Lung (tissue), 12 donors: ENCODE measurements around the gene FRZB. TPM values are rescaled to one million over a fixed set of nuclear protein-coding genes. Genes with fewer than 3 reads are reported as not detected.

Experiments
- ATAC-seq: fragments of 200-7000 bp; cut with Tn5 transposase; one replicate; pipeline ENCODE4 v1.9.1; 2020; ENCODE audit warnings: moderate number of reproducible peaks; ENCODE audit not compliant: insufficient read depth, low FRiP score
- DNase-seq, 3 donors: peaks; one replicate each; pipeline ENCODE4 v3.0.0-alpha.2; 2013 to 2017
- H3K27ac ChIP-seq, 2 donors: one replicate each; pipeline ENCODE4 v1.5.1; 2013; ENCODE audit warnings: mild to moderate bottlenecking in 2 of 2, moderate library complexity in 2 of 2, control low read depth in 1 of 2, inconsistent platforms in 1 of 2, low read depth in 1 of 2, low read length in 1 of 2
- H3K27me3 ChIP-seq, 3 donors: one replicate each; pipeline ENCODE4 v1.5.1; 2013; ENCODE audit warnings: low read length in 2 of 3; ENCODE audit not compliant: control insufficient read depth in 3 of 3, insufficient read depth in 3 of 3
- H3K36me3 ChIP-seq, 4 donors: one replicate each; pipeline ENCODE4 v1.5.1; 2013; ENCODE audit warnings: low read length in 4 of 4, mild to moderate bottlenecking in 1 of 4, moderate library complexity in 1 of 4; ENCODE audit not compliant: control insufficient read depth in 4 of 4, insufficient read depth in 4 of 4
- H3K4me1 ChIP-seq, 5 donors: one replicate each; pipeline ENCODE4 v1.5.1; 2013; ENCODE audit warnings: low read length in 5 of 5, mild to moderate bottlenecking in 2 of 5, moderate library complexity in 1 of 5; ENCODE audit not compliant: control insufficient read depth in 5 of 5, insufficient read depth in 5 of 5
- H3K4me3 ChIP-seq: one replicate; pipeline ENCODE4 v1.5.1; 2013; ENCODE audit warnings: mild to moderate bottlenecking, control low read depth, moderate library complexity
- H3K9ac ChIP-seq, 2 donors: one replicate each; pipeline ENCODE4 v1.5.1; 2013; ENCODE audit warnings: low read length in 2 of 2, control low read depth in 1 of 2; ENCODE audit not compliant: insufficient read depth in 1 of 2
- H3K9me3 ChIP-seq, 4 donors: one replicate each; pipeline ENCODE4 v1.5.1; 2013; ENCODE audit warnings: low read length in 3 of 4, mild to moderate bottlenecking in 1 of 4, moderate library complexity in 1 of 4; ENCODE audit not compliant: control insufficient read depth in 4 of 4, insufficient read depth in 3 of 4
- WGBS, 2 donors: extraction: QIAGEN DNeasy Blood & Tissue Kit; methylation state at CpG; one replicate each; pipeline ENCODE4 v1.1.7; 2013; 5-methylcytosine and 5-hydroxymethylcytosine counted together
- polyA plus RNA-seq, 2 donors: library from polyadenylated mRNA; stranded (reverse); fragments of 200-250 nt; gene quantifications; one replicate each; pipeline ENCODE4 v1.2.1, GENCODE V29; 2013
- total RNA-seq, 2 donors: library from RNA; depleted of rRNA in 1 of 2; stranded (reverse); fragments of >200 nt in 1 of 2; gene quantifications; one replicate each; pipeline ENCODE4 v1.2.1, GENCODE V29; 2014 to 2021
- TF ChIP-seq, protein P1 (sequence below): IDR thresholded peaks from 2 replicates; pipeline ENCODE4 v1.5.1; 2012; ENCODE audit warnings: mild to moderate bottlenecking; ENCODE audit errors: control extremely low read depth, extremely low read depth
- donor health status: control.
- donor health status: control.
- donor health status: Bipolar disorder and iron deficiency.
- donor health status: healthy.
- donor health status: DM: yes; HTN: yes; CAD: no.

FRZB gene
- total and polyA plus RNA-seq, 4 donors: 0.19 to 7.4 (median 1.6) TPM

DNA sequence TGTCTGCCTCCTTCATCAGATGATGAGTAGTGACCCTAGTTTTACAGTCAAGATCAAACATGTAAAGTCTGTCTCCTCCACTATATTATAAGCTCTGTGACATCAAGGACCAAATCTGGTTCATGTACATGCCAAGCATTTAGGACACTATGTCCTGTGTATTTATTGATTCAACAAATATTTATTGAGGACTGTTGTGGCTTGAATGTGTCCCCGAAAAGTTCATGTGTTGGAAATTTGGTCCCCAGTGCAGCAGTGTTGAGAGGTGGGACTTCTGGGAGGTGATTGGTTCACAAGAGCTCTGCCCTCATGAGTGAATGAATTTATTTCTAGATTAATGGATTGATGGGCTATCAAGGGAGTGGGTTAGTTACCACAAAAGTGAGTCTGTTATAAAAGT is 46.6 kb upstream of the FRZB start:
- H3K27ac ChIP-seq: no peak overlapping the region
- H3K9ac ChIP-seq: no peak overlapping the region
- WGBS, 2 donors: 93 to 95% methylated on average over 1 of the region's 1 CpG
- H3K27me3 ChIP-seq: no peaks in the 10 kb centered on the region
- H3K36me3 ChIP-seq: peaks cover 3 to 22% (median 11%) of the 10 kb centered on the region in 4 donors
- TF ChIP-seq, protein P1, sequence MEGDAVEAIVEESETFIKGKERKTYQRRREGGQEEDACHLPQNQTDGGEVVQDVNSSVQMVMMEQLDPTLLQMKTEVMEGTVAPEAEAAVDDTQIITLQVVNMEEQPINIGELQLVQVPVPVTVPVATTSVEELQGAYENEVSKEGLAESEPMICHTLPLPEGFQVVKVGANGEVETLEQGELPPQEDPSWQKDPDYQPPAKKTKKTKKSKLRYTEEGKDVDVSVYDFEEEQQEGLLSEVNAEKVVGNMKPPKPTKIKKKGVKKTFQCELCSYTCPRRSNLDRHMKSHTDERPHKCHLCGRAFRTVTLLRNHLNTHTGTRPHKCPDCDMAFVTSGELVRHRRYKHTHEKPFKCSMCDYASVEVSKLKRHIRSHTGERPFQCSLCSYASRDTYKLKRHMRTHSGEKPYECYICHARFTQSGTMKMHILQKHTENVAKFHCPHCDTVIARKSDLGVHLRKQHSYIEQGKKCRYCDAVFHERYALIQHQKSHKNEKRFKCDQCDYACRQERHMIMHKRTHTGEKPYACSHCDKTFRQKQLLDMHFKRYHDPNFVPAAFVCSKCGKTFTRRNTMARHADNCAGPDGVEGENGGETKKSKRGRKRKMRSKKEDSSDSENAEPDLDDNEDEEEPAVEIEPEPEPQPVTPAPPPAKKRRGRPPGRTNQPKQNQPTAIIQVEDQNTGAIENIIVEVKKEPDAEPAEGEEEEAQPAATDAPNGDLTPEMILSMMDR: no peak
- ATAC-seq (no peak), DNase-seq (no peak)
- no peaks in the 10 kb centered on the region for H3K9me3 ChIP-seq
- no peak overlapping the region for H3K4me3 ChIP-seq
- H3K4me1 ChIP-seq: no peaks in the 10 kb centered on the region

DNA sequence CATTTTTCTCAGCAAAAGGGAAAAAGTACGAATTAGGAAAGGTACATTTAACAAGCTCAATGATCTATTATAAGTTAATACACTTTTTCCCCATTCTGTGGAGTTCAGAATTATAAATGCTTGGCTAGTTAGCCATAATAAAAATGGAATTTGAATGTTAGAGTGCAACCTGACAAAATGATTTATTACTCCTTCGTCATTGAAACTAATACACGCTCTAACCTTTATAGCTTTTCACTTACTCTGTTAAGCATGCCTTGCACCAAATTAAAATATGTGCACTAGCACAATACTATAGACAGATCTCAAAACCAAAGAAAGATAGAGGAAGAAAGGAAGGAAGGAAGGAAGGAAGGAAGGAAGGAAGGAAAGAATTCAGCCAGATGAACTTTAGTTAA is 46.1 kb upstream of the FRZB start:
- Histone ChIP-seq H3K27ac (no peak overlapping the region), H3K9ac (no peak overlapping the region), H3K27me3 (no peaks in the 10 kb centered on the region), H3K36me3 (peaks cover 3 to 22% (median 11%) of the 10 kb centered on the region in 4 donors), H3K4me3 (no peak overlapping the region), H3K4me1 (no peaks in the 10 kb centered on the region), H3K9me3 (no peaks in the 10 kb centered on the region)
- TF ChIP-seq, protein P1: no peak
- WGBS, 2 donors: 86 to 91% methylated on average over 3 of the region's 3 CpGs
- DNase-seq: no peak
- no peak for ATAC-seq

DNA sequence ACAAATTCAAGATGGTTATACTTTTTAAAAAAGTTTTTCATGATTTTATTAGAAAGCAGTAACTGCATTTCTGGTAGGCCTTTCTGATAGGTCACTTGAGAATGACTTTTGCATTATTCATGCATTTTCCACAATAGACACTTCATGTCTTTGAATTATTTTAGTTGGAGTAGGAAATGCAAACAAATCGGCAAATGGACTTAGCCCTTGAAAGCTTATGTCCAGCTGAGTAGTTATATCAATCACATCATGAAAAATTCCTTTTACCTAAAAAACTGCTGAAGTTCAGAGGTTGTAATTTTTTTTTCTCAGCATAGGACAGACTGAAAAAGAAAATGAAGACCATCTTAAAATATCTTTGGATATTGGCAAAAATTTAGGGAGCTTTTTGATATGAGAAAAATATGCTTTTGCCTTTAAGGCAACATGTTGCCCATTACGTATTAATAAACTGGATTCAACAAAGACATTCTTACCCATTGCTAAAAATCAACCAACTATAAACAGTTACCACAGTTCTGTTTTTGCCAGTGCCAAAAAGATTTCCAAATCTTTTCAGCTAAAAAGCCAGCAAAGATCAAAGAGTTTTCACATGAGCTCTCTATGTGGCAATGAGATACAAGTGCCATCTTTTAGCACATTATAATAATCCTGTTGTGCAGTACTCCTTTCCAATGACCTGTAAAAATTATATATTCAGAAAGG is 45.5 kb upstream of the FRZB start:
- H3K4me3 ChIP-seq: no peak overlapping the region
- H3K27ac ChIP-seq: no peak overlapping the region
- H3K9ac ChIP-seq: no peak overlapping the region
- TF ChIP-seq, protein P1: no peak
- DNase-seq: no peak
- peaks cover 3 to 22% (median 12%) of the 10 kb centered on the region in 4 donors for H3K36me3 ChIP-seq
- no peaks in the 10 kb centered on the region for H3K4me1 ChIP-seq
- 78 to 88% methylated on average over 2 of the region's 2 CpGs for WGBS, 2 donors
- H3K27me3 ChIP-seq: no peaks in the 10 kb centered on the region
- no peak for ATAC-seq
- no peaks in the 10 kb centered on the region for H3K9me3 ChIP-seq

DNA sequence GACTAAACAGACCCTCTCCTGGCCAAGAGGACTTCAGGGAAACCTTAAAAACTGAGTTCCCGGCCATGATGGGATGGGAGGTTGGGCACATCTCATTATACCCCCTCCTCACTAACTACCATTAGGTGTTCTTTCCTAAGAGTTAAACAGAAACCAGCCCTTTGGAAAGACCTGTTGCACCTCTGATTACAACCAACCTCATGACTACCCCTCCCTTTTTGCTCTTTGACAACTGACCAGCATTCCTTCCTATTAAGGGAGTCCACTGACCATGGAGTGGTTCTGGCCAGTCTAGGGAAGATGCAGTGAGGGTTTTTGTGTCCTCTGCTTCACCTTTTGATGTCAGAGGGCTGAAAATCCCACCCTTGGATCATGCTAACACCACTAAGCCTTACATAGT is 44.5 kb upstream of the FRZB start:
- H3K4me3 ChIP-seq: no peak overlapping the region
- peaks cover 3 to 22% (median 12%) of the 10 kb centered on the region in 4 donors for H3K36me3 ChIP-seq
- no peaks in the 10 kb centered on the region for H3K4me1 ChIP-seq
- H3K27ac ChIP-seq: no peak overlapping the region
- WGBS, 2 donors: 100% methylated on average over 1 of the region's 1 CpG
- no peaks in the 10 kb centered on the region for H3K27me3 ChIP-seq
- no peak for DNase-seq
- no peak for ATAC-seq
- H3K9ac ChIP-seq: no peak overlapping the region
- TF ChIP-seq, protein P1: no peak
- no peaks in the 10 kb centered on the region for H3K9me3 ChIP-seq
